ENCODE results near the gene LARP1B.
"Not testable (repeated sequence)": the region's sequence is repeated elsewhere in the genome, so short reads cannot be mapped to it uniquely, and the experiment has no call there.

The LARP1B gene

GRCh38 chr4:128141866-128142265 lies 80.8 kb downstream of the LARP1B start:
- no peak for DNase-seq

GRCh38 chr4:128145727-128146126 lies 84.6 kb downstream of the LARP1B start:
- DNase-seq, result no peak

- no peak for DNase-seq
Measured at GRCh38 chr4:128153800-128154199, 92.7 kb downstream of the LARP1B start.

- no peak for DNase-seq
Measured at GRCh38 chr4:128155231-128155855, 94.2 kb downstream of the LARP1B start.

- no peak for DNase-seq
Measured at GRCh38 chr4:128155874-128156456, 94.9 kb downstream of the LARP1B start.

- DNase-seq, result not testable (repeated sequence)
Measured at GRCh38 chr4:128156472-128156871, 95.4 kb downstream of the LARP1B start.

- DNase-seq, result no peak
Measured at GRCh38 chr4:128158894-128159293, 97.8 kb downstream of the LARP1B start.

- DNase-seq, result peak; percentile 56 to 64
Measured at GRCh38 chr4:128159967-128160366, 98.9 kb downstream of the LARP1B start.

GRCh38 chr4:128161138-128161537 lies 100.0 kb downstream of the LARP1B start:
- DNase-seq, result no peak

- DNase-seq, result no peak
Measured at GRCh38 chr4:128162434-128162833, 101.3 kb downstream of the LARP1B start.

GRCh38 chr4:128163177-128164117 lies 102.3 kb downstream of the LARP1B start:
- no peak for DNase-seq

- DNase-seq, result peak in 1 of 2 experiments; percentile 69
Measured at GRCh38 chr4:128166982-128167381, 105.9 kb downstream of the LARP1B start.

GRCh38 chr4:128168701-128169100 lies 107.6 kb downstream of the LARP1B start:
- DNase-seq, result no peak

- DNase-seq, result no peak
Measured at GRCh38 chr4:128169245-128169644, 108.1 kb downstream of the LARP1B start.

GRCh38 chr4:128176643-128177042 lies 115.5 kb downstream of the LARP1B start:
- no peak for DNase-seq

- DNase-seq, result peak; percentile 31 to 44
Measured at GRCh38 chr4:128177498-128177897, 116.4 kb downstream of the LARP1B start.

GRCh38 chr4:128186623-128187022 lies 125.5 kb downstream of the LARP1B start:
- no peak for DNase-seq

GRCh38 chr4:128191115-128191781 lies 130.1 kb downstream of the LARP1B start:
- peak; percentile 28 to 76 for DNase-seq

GRCh38 chr4:128220286-128221235 lies 159.4 kb downstream of the LARP1B start:
- peak; percentile 12 to 16 for DNase-seq

GRCh38 chr4:128221586-128221985 lies 160.5 kb downstream of the LARP1B start:
- no peak for DNase-seq

- DNase-seq, result no peak
Measured at GRCh38 chr4:128225148-128225547, 164.0 kb downstream of the LARP1B start.

Measured in NCI-H526 (cell line).